Esophagus squamous epithelium (tissue), 5 donors: ENCODE measurements around the gene NRF1. TPM values are rescaled to one million over a fixed set of nuclear protein-coding genes. Genes with fewer than 3 reads are reported as not detected.

Source experiments
- DNase-seq: peaks from one replicate; lab custom pipeline; 2025; lab: John Stamatoyannopoulos, UW
- H3K27ac ChIP-seq, 4 donors: fragments of 200-600 bp; sonication (generic); one replicate each; pipeline ENCODE4 v1.5.1; 2016 to 2019; ENCODE audit warnings: mild to moderate bottlenecking in 1 of 4
- H3K27me3 ChIP-seq, 4 donors: fragments of 200-600 bp; sonication (generic); 1 replicate in 3 of 4; 2 replicates in 1 of 4; pipeline versions ENCODE4 v1.5.1 to v1.6.0; 2017 to 2021; ENCODE audit warnings: antibody characterized with exemption in 1 of 4
- H3K36me3 ChIP-seq, 3 donors: fragments of 200-600 bp; sonication (generic); one replicate each; pipeline ENCODE4 v1.5.1; 2016 to 2019
- H3K4me1 ChIP-seq, 3 donors: fragments of 200-600 bp; sonication (generic); one replicate each; pipeline ENCODE4 v1.5.1; 2017 to 2019
- H3K4me3 ChIP-seq, 4 donors: fragments of 200-600 bp; sonication (generic); 1 replicate in 3 of 4; 2 replicates in 1 of 4; pipeline ENCODE4 v1.5.1; 2016 to 2019; ENCODE audit warnings: mild to moderate bottlenecking in 2 of 4, moderate library complexity in 1 of 4
- H3K9me3 ChIP-seq, 3 donors: fragments of 200-600 bp; sonication (generic); one replicate each; pipeline ENCODE4 v1.5.1; 2016 to 2019
- POLR2A ChIP-seq, 4 donors: fragments of 450-650 bp; IDR thresholded peaks; one replicate each; pipeline ENCODE4 v1.6.1; 2017; ENCODE audit warnings: antibody characterized with exemption in 4 of 4, mild to moderate bottlenecking in 4 of 4, moderate library complexity in 3 of 4
- WGBS, 2 donors: methylation state at CpG; one replicate each; pipeline ENCODE4 v1.1.5; 2018; 5-methylcytosine and 5-hydroxymethylcytosine counted together
- intact Hi-C: fragments of 100-400 bp; cut with DNase I; formaldehyde crosslinking; loops from one replicate; pipeline ENCODE4 v1.15.0; 2022
- total RNA-seq, 4 donors: library from RNA; depleted of rRNA; stranded (reverse); fragments of >200 nt; gene quantifications; one replicate each; pipeline ENCODE4 v1.1.0, GENCODE V29; 2016
- TF ChIP-seq, protein P1 (sequence below), 6 experiments: fragments of 450-650 bp in 4 of 6; fragments of 200-600 bp in 2 of 6; sonication (generic) in 2 of 6; IDR thresholded peaks; one replicate each; pipeline ENCODE4 v1.5.1; 2016 to 2019; ENCODE audit warnings: antibody characterized with exemption in 6 of 6, mild to moderate bottlenecking in 4 of 6, moderate library complexity in 4 of 6
- donor health status: DM: yes; HTN: yes; CAD: no.

NRF1 gene
- total RNA-seq, 4 donors from 2014 or later = 10.0 to 18.3 (median 13.3) TPM

DNA sequence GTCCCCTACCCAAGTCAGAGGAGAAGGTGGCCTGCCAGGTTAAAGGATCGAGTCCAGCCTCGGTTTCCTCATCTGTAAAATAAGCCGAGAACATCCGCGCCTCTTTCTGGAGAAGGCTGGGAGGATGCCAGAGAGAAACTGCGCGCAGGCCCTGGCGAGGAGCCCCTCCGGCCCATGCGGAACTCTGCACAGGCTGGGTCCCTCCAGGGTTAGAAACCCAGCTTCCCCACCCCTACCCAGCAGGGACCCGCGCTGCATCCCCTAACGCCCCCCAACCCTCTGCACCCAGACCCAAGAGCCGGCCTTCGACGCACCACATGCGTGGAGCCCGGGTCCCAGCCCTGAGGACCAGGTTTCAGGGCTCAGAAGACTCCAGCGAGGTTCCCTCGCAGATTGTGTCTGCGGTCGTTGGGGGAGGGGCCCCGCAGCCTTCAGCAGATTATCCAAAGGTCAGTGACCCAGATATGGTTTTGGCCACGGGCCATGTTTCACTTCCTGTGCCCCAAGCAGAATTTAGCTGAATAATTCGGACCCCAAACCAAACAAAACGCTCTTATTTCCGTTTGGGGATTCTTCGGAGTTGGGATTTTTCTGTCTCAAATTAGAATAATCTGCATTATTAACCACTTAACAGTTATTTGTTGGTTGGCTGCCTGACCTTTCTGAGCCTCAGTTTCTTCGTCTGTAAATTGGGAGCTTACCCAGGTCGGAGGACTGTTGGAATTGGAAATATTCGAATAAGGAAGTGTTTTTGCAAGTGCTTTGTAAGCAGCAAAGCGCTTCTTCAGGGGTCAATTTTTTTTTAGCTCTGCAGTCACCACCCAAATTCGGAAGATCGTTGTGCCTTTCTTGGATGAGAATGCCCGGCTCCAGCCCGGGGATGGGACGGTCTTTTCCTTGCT, 173.5 kb downstream of the NRF1 start:
- H3K4me3 ChIP-seq = peak overlapping the region in 2 of 4 donors; percentile 16 to 46
- H3K36me3 ChIP-seq = no peaks in the 10 kb centered on the region
- 2 to 3% methylated on average over 17 to 18 of the region's 37 CpGs for WGBS, 2 donors
- peaks cover 37 to 100% (median 62%) of the 10 kb centered on the region in 4 donors for H3K27me3 ChIP-seq
- no peak for DNase-seq
- H3K9me3 ChIP-seq = no peaks in the 10 kb centered on the region
- intact Hi-C loops = no loop called here
- peaks cover 43 to 60% (median 46%) of the 10 kb centered on the region in 3 donors for H3K4me1 ChIP-seq
- H3K27ac ChIP-seq = no peak overlapping the region
- TF ChIP-seq, protein P1, sequence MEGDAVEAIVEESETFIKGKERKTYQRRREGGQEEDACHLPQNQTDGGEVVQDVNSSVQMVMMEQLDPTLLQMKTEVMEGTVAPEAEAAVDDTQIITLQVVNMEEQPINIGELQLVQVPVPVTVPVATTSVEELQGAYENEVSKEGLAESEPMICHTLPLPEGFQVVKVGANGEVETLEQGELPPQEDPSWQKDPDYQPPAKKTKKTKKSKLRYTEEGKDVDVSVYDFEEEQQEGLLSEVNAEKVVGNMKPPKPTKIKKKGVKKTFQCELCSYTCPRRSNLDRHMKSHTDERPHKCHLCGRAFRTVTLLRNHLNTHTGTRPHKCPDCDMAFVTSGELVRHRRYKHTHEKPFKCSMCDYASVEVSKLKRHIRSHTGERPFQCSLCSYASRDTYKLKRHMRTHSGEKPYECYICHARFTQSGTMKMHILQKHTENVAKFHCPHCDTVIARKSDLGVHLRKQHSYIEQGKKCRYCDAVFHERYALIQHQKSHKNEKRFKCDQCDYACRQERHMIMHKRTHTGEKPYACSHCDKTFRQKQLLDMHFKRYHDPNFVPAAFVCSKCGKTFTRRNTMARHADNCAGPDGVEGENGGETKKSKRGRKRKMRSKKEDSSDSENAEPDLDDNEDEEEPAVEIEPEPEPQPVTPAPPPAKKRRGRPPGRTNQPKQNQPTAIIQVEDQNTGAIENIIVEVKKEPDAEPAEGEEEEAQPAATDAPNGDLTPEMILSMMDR (IDR thresholded peaks at IDR 0.05) = no peak
- TF ChIP-seq POLR2A (IDR thresholded peaks at IDR 0.05) = no peak

DNA sequence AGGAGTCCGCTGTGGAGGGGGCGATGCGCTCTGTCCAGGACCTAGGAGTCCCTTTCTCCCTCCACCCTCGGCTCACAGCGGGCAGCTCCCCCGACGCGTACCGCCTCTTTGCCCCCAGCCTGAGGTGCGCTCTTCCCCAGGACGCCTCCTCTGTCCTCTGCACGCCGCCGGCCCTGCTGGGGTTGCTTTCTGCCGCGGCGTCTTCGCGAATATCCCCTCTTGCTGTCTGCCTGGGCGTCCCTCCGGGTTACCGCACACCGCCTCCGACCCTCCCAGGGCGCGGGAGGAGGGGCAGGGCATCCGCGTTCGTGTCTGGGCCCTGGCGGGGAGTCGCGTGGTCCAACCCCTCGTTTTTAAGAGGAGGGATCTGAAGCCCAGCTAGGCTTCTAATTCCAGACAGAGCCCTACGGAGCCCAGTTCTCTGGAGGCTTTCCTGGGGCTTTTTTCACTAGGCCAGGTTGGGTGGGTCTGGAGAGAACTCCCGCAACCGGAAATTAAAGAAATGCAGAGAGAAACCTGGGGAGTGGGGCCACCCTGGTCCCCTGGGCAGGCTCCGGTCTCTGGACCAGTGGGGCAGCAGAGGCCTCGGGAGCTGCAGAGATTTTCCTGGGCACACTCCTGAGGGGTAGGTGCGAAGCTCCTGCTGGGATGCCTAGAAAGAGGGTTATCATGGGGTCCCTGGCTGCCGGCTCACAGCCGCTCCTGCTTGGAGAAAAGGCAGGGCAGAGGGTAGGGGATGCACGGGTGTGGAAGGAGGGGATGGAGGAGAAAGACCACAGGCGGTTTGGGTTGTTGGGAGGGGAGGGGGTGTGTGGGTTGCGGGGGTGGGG, 174.4 kb downstream of the NRF1 start:
- WGBS, 2 donors = 3 to 18% methylated on average over 21 to 23 of the region's 44 CpGs
- DNase-seq = no peak
- Histone ChIP-seq H3K27ac (no peak overlapping the region), H3K4me1 (peaks cover 36 to 51% (median 37%) of the 10 kb centered on the region in 3 donors), H3K36me3 (no peaks in the 10 kb centered on the region), H3K9me3 (no peaks in the 10 kb centered on the region), H3K27me3 (peaks cover 34 to 100% (median 55%) of the 10 kb centered on the region in 4 donors), H3K4me3 (peak overlapping the region in 2 of 4 donors; percentile 16 to 46)
- TF ChIP-seq POLR2A (IDR thresholded peaks at IDR 0.05) = no peak
- TF ChIP-seq, protein P1 (IDR thresholded peaks at IDR 0.05) = no peak
- intact Hi-C loops = no loop called here

DNA sequence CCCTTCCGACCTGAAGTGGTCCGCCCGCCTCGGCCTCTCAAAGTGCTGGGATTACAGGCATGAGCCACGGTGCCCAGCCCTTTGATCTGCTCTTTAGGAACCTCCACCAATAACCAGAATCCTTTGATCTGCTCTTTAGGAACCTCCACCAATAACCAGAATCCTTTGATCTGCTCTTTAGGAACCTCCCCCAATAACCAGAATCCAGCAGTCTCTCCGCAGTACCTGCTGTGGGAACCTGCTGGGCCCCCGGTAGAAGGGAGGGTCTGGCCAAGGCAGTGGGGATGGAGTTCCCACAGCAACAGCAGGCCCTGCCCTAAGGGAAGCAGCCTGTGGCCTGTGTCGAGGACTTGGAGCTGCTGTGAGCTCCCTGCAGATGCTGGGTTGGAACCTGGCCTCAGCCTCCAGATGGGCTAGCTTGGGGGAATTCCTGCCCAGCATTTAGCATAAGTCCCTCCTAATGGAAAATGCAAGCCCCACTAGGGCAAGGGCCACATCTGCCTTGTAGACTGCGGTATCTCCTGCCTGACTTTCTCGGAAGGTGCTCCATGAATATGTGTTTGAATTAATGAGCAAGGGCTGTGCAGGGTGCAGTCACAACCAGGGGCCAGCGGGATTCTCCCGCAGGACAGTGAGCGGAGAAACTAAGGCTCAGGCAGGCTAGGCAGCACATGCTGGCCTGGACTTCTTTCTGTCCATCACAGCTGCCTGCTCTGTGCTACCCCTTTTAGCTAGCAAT, 175.5 kb downstream of the NRF1 start:
- no peak for TF ChIP-seq POLR2A (IDR thresholded peaks at IDR 0.05)
- TF ChIP-seq, protein P1 (IDR thresholded peaks at IDR 0.05) = no peak
- peaks cover 24 to 100% (median 44%) of the 10 kb centered on the region in 4 donors for H3K27me3 ChIP-seq
- no peaks in the 10 kb centered on the region for H3K36me3 ChIP-seq
- intact Hi-C loops = no loop called here
- H3K27ac ChIP-seq = no peak overlapping the region
- no peaks in the 10 kb centered on the region for H3K9me3 ChIP-seq
- peaks cover 25 to 40% (median 26%) of the 10 kb centered on the region in 3 donors for H3K4me1 ChIP-seq
- H3K4me3 ChIP-seq = no peak overlapping the region
- WGBS, 2 donors = 57 to 65% methylated on average over 2 to 11 of the region's 13 CpGs
- DNase-seq = no peak

DNA sequence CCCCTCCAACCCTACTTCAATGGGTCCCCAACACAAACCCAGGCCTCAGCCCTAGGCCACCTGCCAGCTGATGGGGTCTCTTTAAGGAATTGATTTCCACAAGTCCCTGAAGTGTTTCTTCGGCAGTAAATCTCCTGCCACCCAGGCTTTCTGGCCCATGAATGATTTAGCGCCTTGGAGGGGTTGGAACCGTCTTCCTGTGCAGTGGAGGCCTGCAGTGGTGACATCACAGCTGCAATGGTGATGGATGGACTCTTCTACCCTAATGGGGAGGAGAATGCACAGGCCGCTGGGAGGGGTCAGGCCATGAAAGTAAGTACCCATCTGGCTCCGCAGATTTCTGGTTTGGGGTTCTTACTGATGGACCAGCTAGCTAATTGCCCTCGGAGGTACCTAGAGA, 177.5 kb downstream of the NRF1 start:
- peaks cover 8 to 80% (median 27%) of the 10 kb centered on the region in 4 donors for H3K27me3 ChIP-seq
- TF ChIP-seq, protein P1 (IDR thresholded peaks at IDR 0.05) = no peak
- WGBS, 2 donors = 83 to 100% methylated on average over 1 to 5 of the region's 6 CpGs
- H3K9me3 ChIP-seq = no peaks in the 10 kb centered on the region
- no peak for DNase-seq
- no peaks in the 10 kb centered on the region for H3K36me3 ChIP-seq
- no peak overlapping the region for H3K27ac ChIP-seq
- H3K4me3 ChIP-seq = no peak overlapping the region
- peaks cover 13 to 22% (median 18%) of the 10 kb centered on the region in 3 donors for H3K4me1 ChIP-seq
- intact Hi-C loops = no loop called here
